Hematopoietic multipotent progenitor cell treated with erythropoietin and hydrocortisone succinate and interleukin-3 and kit ligand, for 6 days (in vitro differentiated cells): Measurements from ENCODE around the gene CETP.
"Not testable (repeated sequence)": the region's sequence is repeated elsewhere in the genome, so short reads cannot be mapped to it uniquely, and the experiment has no call there.

Experiments
- DNase-seq: peaks from one replicate; pipeline ENCODE4 v3.0.0-alpha.2; 2015

Gene CETP

DNA sequence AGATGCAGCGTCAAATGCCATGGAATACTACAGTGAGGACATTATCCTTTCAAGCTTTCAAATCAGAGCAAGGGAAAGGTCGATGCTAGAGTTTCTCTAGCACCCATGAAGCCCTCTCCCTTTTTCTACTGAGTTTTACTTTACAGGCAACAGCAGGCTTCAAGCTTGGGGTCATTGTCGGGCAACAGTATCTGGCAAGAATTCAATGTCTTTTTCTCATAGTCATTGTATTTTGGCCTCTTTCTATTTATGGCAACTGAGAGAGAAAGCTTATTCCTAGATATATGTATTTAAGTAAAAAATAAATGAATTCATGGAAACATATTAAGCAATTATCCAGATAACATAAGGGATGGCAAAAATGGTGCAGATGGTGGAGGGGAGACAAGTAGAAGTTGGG is 364 bp upstream of the CETP start:
- no peak for DNase-seq

DNA sequence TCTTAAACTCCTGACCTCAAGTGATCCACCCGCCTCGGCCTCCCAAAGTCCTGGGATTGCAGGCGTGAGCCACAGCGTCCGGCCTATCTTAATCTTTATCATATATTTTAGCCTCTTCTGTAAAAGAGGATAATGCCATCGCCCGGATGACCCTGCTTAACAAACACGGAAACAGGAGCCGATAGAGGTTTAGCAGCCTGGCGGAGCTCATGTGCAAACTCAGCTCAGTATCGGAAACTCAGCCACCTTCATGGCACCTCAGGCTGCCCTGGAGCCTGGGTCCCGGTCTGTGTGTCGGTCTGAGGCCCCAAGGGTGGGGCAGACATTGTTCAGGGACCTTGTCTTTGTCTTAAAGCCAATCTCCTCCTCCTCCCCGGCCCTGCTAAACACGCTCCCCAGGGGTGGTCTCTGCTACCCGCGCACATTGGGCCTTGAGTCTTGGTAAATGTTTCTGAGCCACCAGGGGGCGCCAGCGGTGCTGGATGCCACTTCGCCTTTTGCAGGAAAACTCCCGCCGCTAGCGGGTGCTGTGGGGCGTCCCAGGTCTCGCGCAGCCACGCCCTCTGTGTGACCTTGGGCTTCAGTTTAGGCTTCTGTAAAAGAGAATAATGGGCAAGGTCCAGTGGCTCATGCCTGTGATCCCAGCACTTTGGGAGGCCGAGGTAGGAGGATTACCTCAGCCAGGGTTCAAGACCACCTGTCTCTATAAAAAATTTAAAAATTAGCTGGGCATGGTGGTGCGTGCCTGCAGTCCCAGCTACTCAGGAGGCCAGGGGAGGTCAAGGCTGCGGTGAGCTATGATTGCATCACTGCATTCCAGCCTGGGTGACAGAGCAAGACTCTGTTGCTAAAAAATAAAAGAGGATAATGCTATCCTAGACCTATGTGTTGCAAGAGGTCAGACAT is 2.7 kb downstream of the CETP start:
- peak; percentile 96 for DNase-seq

- no peak for DNase-seq
Observed at GRCh38 chr16:56965149-56966092, 3.7 kb downstream of the CETP start.

DNA sequence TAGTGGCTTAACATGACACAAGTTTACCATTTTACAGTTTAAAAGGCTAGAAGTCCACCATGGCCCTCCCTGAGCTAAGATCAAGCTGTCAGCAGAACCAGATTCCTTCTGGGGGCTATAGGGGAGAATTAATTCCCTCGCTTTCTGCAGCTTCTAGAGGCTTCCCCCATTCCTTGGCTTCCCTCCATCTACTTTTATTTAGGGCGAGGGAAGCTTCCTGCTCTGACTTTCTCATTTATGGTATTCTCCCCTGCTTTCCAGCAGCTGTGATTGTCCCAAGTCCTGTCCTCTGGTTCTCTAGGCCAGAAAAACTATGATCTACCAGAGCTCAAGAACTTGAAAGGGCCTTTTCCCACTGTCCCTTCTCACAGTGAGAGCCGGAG is 4.3 kb downstream of the CETP start:
- DNase-seq: no peak

DNA sequence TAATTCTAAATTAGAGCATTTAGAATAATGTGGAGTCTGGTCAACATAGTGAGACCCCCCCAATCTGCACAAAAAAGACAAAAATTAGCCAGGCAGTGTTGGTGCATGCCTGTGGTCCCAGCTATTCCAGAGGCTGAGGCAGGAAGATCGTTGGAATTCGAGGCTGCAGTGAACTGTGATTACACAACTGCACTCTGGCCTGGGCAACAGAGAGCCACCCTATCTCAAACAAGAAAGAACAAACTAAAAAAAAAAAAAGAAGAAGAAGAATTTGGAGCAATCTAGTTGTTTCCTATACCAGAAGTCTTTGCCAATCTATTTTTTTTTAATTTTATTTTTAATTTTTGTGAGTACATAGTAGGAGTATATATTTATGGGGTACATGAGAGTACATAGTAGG is 6.0 kb downstream of the CETP start:
- DNase-seq: no peak

- DNase-seq: no peak
Observed at GRCh38 chr16:56969769-56970168, 8.0 kb downstream of the CETP start.

DNA sequence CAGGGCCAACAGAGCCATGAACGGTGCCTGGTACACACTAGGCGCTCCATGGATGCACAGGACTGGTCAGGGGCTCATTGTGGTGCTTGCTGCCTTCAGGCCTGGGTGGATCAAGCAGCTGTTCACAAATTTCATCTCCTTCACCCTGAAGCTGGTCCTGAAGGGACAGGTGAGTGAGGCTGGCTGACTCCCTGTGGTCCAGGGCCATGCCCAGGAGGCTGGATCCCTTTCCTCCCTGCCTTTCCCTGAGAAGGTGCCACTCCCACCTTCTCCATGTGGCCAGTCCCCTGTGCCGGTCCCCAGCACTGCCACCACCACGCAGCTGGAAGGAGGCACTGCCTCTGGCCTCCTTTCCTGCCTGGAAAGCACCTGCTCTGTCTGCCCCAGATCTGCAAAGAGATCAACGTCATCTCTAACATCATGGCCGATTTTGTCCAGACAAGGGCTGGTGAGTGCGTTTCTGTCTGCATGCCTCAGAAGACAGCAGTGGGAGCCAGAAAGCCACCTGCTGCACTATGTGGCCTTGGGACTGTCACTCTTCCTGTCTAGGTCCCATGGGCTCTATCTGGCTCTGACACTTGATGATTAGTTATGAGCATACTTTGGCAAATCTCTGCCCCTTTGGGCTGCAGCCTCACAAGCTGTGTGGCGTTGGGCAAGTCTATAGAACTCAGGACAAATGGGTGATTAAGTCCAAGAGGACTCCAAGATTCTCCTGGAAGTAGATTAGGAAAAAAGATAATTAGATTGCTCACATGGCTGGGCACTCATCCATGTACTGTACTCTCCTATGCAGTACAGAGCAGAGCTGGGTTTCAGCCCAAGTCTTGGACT is 9.4 kb downstream of the CETP start:
- no peak for DNase-seq

- no peak for DNase-seq
Observed at GRCh38 chr16:56971768-56972043, 10.0 kb downstream of the CETP start.

GRCh38 chr16:56972403-56973293 is 10.9 kb downstream of the CETP start:
- no peak for DNase-seq

DNA sequence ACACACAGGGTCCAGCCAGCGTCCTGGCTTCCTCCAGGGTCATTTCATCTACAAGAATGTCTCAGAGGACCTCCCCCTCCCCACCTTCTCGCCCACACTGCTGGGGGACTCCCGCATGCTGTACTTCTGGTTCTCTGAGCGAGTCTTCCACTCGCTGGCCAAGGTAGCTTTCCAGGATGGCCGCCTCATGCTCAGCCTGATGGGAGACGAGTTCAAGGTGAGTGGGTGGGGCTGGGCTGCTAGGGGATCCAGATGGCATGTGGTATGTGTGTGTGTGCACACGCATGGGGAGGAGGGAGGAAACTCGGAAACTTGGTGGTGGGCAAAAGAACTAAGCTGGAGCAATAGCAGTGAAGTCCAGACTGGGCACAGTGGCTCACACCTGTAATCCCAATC is 11.5 kb downstream of the CETP start:
- DNase-seq: no peak

GRCh38 chr16:56973899-56974298 is 12.1 kb downstream of the CETP start:
- DNase-seq: not testable (repeated sequence)

GRCh38 chr16:56974549-56975300 is 13.0 kb downstream of the CETP start:
- peak; percentile 34 for DNase-seq

- no peak for DNase-seq
Observed at GRCh38 chr16:56975714-56976113, 14.0 kb downstream of the CETP start.

- DNase-seq: peak; percentile 59
Observed at GRCh38 chr16:56977216-56977615, 15.5 kb downstream of the CETP start.

DNA sequence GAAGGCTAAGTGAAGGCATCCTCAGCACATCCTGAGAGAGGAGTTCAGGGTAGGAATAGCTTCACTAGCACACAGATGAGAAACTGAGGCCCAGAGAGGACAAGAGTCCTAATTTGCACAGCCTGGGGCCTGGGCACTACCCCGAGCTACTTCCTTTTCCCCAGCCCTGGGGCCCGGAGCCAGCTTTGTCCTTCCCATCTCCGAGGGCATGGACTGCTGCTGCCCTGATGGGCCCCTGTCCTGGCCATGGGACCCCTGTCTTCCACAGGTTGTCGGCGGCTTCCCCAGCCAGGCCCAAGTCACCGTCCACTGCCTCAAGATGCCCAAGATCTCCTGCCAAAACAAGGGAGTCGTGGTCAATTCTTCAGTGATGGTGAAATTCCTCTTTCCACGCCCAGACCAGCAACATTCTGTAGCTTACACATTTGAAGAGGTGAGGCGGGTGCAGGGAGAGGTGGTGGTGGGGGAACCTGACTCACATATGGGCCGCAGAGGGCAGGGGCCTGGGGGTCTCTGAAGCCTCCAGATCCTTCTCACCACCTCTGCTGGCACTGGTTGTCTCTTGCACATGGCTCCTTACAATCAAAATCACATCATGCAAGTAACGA is 16.2 kb downstream of the CETP start:
- no peak for DNase-seq

DNA sequence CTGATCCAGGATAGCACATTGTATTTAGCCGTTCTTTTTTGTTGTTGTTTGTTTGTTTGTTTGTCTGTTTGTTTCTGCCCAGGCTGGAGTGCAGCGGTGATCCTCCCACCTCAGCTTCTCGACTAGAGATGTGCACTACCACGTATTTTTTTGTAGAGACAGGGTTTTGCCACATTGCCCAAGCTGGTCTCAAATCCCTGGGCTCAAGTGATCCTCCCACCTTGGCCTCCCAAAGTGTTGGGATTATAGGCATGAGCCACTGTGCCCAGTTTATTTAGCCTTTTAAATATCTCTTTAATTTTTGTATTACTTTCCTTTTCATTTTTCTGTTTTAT is 18.4 kb downstream of the CETP start:
- DNase-seq: no peak

DNA sequence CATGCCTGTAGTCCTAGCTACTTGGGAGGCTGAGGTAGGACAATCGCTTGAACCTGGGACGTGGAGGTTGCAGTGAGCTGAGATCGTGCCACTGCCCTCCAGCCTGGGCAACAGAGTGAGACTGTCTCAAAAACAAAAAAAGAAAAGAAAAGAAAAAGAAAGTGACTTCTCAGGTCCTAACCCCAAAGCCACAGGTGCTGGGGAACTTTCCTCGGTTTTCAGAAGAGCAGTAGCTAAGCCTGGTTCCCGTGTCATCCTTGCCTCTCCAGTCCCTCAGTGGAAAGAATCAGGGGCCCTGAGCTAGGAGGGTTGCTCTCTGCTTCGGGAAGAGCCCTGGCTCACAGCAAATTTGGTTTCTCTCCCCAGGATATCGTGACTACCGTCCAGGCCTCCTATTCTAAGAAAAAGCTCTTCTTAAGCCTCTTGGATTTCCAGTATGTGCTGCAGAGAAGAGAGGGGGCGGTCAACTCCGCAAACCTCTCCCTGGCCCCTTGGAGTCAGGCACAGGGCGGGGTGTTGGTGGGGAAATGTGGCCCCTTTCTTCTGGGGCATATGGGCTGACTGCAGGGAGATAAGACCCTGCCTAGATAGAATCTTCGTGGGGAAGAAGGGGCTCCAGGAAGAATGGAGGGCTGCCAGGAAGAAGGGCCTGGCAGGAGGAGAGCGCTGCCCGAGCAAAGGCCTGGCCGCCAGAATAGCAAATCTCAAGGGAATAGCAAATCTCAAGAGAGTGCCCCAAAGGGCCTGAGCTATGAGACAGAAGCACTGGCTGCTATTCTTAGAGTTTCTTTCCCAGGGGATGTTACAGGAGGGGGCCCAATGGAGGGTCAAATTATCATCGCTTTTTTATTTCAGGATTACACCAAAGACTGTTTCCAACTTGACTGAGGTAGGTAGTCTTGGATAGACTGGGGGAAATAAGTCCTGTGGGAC is 19.3 kb downstream of the CETP start:
- DNase-seq: no peak

DNA sequence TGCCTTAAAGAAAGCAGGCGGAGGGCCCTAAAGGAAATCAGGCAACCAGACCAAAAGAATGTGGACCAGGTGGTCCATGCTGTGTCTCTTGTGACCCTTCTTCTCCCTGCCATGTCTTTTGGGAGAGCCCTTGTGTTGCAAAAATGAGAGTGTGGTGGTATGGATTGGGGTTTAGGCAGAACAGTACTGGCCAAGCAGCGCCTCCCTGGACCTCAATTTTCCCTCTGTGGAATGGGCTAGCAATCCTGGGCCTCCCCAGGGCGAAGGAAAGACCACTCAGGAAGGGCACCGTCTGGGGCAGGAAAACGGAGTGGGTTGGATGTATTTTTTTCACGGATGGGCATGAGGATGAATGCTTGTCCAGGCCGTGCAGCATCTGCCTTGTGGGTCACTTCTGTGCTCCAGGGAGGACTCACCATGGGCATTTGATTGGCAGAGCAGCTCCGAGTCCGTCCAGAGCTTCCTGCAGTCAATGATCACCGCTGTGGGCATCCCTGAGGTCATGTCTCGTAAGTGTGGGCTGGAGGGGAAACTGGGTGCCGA is 20.1 kb downstream of the CETP start:
- DNase-seq: no peak

DNA sequence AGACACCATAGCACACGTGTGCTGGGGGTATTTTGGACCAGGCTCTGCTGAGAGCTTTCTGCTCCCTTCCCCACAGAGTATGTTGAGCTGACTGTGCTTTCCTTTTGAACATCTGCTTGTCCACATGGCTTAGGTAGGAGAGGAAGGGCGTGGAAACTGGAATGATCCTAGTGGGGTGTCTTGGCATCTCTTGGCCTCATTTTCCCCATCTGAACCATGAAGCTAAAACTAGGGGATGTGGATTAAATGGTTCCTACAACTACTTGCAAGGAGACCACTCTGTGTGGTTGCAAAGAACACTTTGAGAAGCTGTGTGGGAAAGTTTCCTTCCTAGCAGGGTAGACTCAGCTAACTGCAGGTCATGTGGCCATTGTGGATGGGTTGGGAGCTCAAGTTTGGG is 20.9 kb downstream of the CETP start:
- no peak for DNase-seq
